Stimulated activated naive CD8-positive, alpha-beta T cell treated with anti-CD3 and anti-CD28 coated beads, Interleukin-15, Interleukin-2, amounts not matched to agents 100 ng/mL and 50 ng/mL, for 24 hours (primary cell): ENCODE results near the gene TTC13.

Experiments used
- H3K27ac Mint-ChIP-seq: one replicate; pipeline ENCODE4 v1.8.0; 2021; ENCODE audit warnings: mild to moderate bottlenecking, mixed read lengths
- H3K27me3 Mint-ChIP-seq: one replicate; pipeline ENCODE4 v1.8.0; 2021; ENCODE audit warnings: mixed read lengths
- H3K36me3 Mint-ChIP-seq: one replicate; pipeline ENCODE4 v1.8.0; 2021; ENCODE audit warnings: low read depth, mixed read lengths
- H3K4me1 Mint-ChIP-seq: one replicate; pipeline ENCODE4 v1.8.0; 2021; ENCODE audit warnings: low read depth, mixed read lengths
- H3K4me3 Mint-ChIP-seq: one replicate; pipeline ENCODE4 v1.8.0; 2021; ENCODE audit warnings: mild to moderate bottlenecking, mixed read lengths
- H3K9me3 Mint-ChIP-seq: one replicate; pipeline ENCODE4 v1.8.0; 2021; ENCODE audit warnings: mixed read lengths

Gene TTC13

DNA sequence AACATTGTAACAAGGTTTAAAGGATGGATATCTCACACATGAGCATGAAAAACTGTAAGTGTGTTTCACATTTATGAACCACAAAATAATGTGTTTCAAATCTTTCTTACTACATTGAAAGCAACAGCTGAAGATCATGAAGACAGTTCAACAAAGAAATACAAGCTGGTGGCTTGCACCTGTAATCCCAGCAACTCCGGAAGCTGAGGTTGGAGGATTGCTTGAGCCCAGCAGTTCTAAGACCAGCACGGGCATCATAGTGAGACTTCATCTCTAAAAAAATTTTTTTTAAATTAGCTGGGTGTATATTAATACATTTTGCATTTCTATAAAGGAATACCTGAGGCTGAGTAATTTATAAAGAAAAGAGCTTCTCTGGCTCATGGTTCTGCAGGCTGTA is 83.2 kb downstream of the TTC13 start:
- H3K36me3 Mint-ChIP-seq, result no peaks in the 10 kb centered on the region
- H3K9me3 Mint-ChIP-seq, result no peaks in the 10 kb centered on the region
- no peak overlapping the region for H3K4me3 Mint-ChIP-seq
- H3K4me1 Mint-ChIP-seq, result no peaks in the 10 kb centered on the region
- no peak overlapping the region for H3K27ac Mint-ChIP-seq
- no peaks in the 10 kb centered on the region for H3K27me3 Mint-ChIP-seq

DNA sequence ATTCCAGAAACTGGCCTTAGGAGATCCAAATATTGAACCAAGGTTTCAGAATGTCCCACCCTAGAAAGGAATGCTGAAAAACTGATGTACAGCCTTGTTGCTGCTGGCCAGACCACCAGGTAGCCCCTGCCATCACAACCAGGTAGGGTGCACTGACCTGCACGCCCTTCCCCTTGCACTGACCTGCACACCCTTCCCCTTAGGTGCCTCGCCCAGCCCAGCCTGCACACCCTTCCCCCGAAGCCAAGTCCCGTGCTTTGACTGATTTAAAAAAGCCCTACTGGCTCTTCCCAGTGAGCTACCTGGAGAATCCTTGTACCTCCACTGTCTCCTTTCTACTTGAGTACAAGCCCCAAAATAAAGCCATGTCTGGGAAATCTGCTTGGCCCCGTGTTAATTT is 84.0 kb downstream of the TTC13 start:
- Mint-ChIP-seq H3K9me3 (no peaks in the 10 kb centered on the region), H3K4me1 (no peaks in the 10 kb centered on the region), H3K27me3 (no peaks in the 10 kb centered on the region), H3K36me3 (no peaks in the 10 kb centered on the region), H3K4me3 (no peak overlapping the region), H3K27ac (no peak overlapping the region)

DNA sequence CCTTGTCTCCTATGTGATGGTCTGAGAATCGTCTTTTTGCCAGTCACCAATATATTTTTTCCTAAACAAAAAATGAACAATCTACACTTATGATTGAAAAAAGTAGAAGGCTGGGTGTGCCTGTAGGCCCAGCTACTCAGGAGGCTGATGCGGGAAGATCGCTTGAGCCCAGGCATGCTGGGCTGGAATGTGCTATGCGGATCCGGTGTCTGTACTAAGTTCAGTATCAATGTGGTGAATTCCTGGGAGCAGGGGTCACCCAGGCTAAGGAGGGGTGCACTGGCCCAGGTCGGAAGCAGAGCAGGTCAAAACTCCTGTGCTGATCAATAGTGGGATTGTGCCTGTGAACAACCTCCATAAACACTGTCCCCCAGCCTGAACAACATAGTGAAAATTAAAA is 84.6 kb downstream of the TTC13 start:
- Mint-ChIP-seq H3K36me3 (no peaks in the 10 kb centered on the region), H3K27ac (no peak overlapping the region), H3K4me1 (no peaks in the 10 kb centered on the region), H3K4me3 (no peak overlapping the region), H3K27me3 (peaks cover 1% of the 10 kb centered on the region), H3K9me3 (no peaks in the 10 kb centered on the region)

DNA sequence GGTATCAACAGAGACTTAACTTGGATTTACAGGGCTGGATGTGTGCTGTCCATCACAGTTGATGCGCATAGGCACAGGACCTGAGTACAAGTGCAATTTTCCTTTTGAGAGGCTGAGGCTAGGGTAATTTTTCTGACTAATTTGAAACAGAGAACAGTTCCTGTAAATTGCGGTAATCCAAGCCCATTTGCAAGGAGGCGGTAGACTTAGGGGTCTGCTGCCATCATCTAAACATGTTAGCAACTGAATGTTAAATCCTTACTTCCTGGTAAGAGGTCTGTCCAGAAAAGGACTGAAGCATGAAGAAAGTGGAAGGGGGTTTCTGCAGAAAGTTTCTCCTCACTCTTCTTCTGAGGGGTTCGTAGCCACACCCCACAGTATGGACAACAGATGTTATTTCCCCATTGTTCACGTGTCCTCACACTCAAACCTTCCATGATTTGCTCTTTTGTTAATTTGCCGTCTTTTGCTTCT is 86.6 kb downstream of the TTC13 start:
- Mint-ChIP-seq H3K9me3 (no peaks in the 10 kb centered on the region), H3K27ac (no peak overlapping the region), H3K36me3 (no peaks in the 10 kb centered on the region), H3K4me3 (no peak overlapping the region), H3K4me1 (no peaks in the 10 kb centered on the region), H3K27me3 (peaks cover 10% of the 10 kb centered on the region)

DNA sequence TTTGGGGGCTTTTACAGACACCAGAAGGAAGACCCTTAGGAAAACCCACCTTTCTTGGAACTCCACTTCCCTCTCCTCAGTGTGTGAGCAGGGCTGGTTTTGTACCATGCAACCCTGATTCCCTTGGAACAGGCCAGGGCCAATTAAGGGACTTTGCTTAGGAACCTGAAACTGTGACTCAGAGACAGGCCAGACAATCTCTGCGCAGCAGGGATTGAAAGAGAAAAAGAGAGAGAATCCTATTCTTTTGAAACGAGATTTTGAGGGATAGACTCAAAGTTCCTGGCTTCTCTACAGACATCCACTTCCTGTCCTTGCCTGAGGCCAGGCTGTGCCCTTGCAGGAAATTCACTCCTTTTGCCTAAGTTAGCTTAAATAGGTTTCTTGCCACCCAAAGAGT is 87.2 kb downstream of the TTC13 start:
- H3K27me3 Mint-ChIP-seq, result peaks cover 15% of the 10 kb centered on the region
- no peak overlapping the region for H3K4me3 Mint-ChIP-seq
- H3K36me3 Mint-ChIP-seq, result no peaks in the 10 kb centered on the region
- H3K4me1 Mint-ChIP-seq, result no peaks in the 10 kb centered on the region
- no peak overlapping the region for H3K27ac Mint-ChIP-seq
- H3K9me3 Mint-ChIP-seq, result no peaks in the 10 kb centered on the region

DNA sequence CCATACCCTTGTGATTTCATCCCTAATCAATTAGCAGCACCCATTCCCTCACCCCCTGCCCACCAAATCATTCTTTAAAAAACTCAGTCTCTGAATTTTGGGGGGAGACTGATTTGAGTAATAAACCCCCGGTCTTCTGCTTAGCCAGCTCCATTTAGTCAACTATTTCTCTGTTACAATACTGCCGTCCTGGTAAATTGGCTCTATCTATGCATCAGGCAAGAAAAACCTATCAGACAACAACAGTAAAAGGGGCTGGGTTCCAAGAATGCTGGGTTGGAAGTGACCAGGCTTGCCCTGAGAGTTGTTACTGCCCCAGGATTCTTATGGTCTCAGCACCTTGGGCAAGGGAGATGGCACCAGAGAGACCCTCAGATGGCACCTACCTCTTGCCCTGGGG is 94.0 kb downstream of the TTC13 start:
- H3K4me1 Mint-ChIP-seq, result no peaks in the 10 kb centered on the region
- no peak overlapping the region for H3K4me3 Mint-ChIP-seq
- H3K27me3 Mint-ChIP-seq, result peaks cover 61% of the 10 kb centered on the region
- no peaks in the 10 kb centered on the region for H3K9me3 Mint-ChIP-seq
- no peaks in the 10 kb centered on the region for H3K36me3 Mint-ChIP-seq
- no peak overlapping the region for H3K27ac Mint-ChIP-seq

DNA sequence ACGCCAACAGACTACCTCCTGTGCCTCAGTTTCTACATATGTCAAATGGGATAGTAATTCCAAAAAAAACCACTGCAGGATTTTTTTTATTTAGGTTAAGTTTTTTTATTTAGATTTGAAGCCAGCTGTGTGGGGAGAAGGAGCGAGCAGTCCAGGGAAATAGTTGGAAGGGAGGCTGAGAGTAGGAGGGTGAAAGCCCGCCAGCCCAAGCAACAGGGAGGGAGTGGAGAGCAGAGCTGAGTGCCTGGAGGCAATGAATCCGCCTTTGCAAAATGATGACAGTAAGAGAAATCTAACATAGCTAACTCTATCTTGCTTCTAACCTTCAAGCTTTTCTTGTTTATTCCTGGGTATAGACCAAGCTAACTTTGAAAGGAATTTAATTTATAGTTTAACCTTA is 94.7 kb downstream of the TTC13 start:
- Mint-ChIP-seq H3K4me3 (no peak overlapping the region), H3K27me3 (peaks cover 63% of the 10 kb centered on the region), H3K36me3 (no peaks in the 10 kb centered on the region), H3K9me3 (no peaks in the 10 kb centered on the region), H3K4me1 (no peaks in the 10 kb centered on the region), H3K27ac (no peak overlapping the region)

DNA sequence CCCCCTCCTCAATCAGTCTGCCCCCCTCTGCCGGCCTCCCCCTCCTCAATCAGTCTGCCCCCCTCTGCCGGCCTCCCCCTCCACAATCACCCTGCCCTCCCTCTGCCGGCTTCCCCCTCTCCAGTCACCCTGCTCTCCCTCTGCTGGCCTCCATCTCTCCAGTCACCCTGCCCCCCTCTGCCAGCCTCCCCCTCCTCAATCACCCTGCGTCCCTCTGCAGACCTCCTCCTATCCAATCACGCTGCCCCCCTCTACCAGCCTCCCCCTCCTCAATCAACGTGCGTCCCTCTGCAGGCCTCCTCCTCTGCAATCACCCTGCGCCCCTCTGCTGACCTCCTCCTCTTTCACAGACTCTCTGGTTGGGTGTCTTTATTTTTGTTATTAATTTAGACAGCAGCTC is 98.9 kb downstream of the TTC13 start:
- peaks cover 64% of the 10 kb centered on the region for H3K27me3 Mint-ChIP-seq

DNA sequence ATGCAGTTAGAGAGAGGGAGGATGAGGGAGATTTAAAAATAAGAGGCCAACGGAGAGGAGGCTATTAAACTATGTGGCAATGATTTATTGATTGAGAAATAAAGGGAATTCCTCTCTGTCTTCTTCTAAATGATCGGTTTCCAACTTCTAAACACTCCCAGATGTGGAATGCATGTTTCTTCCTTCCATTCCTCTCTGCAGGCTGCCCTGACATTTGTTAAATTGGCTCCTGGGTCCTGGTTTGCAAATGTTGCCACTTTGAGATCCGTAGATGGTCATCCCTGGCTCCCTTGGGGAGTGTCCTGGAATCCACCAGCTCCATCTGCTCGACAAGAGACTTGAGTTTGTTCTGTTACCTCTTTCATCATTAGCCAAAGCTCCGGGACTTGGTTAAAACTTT is 100.1 kb downstream of the TTC13 start:
- Mint-ChIP-seq H3K36me3 (no peaks in the 10 kb centered on the region), H3K4me3 (no peak overlapping the region), H3K27ac (no peak overlapping the region), H3K27me3 (peaks cover 53% of the 10 kb centered on the region), H3K4me1 (no peaks in the 10 kb centered on the region), H3K9me3 (no peaks in the 10 kb centered on the region)

More for the DNA sequence above, 98.9 kb downstream of the TTC13 start:
- no peaks in the 10 kb centered on the region for H3K4me1 Mint-ChIP-seq
- H3K9me3 Mint-ChIP-seq, result no peaks in the 10 kb centered on the region
- H3K4me3 Mint-ChIP-seq, result no peak overlapping the region
- no peak overlapping the region for H3K27ac Mint-ChIP-seq
- H3K36me3 Mint-ChIP-seq, result no peaks in the 10 kb centered on the region

DNA sequence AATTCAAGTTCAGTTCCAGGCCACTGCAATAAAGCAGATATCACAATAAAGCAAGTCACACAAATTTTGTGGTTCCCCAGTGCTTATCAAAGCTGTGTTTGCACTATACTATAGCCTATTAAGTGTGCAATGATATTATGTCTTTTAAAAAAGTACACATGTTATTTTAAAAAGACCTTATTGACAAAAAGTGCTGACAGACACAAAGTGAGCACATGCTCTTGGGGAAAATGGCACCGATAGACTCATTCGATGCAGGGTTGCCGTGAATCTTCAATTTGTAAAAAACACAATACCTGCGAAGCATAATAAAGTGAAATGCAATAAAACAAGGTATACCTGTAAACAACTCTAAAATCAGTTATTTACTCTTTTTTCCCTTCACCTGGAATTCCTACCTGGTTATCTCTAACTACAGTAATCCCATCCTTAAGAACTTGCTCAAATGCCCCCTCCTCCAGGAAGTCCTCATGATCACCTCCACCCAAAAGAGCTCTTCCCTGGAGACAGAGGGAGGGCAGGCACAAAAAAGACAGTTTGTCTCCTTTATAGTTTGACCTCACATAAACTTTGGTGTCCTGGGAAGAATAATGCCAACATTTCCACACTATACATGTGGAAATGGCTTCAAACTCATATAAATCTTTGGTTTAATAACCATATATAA is 100.6 kb downstream of the TTC13 start:
- Mint-ChIP-seq H3K27me3 (peaks cover 51% of the 10 kb centered on the region), H3K36me3 (no peaks in the 10 kb centered on the region), H3K27ac (no peak overlapping the region), H3K4me1 (no peaks in the 10 kb centered on the region), H3K9me3 (no peaks in the 10 kb centered on the region), H3K4me3 (no peak overlapping the region)

DNA sequence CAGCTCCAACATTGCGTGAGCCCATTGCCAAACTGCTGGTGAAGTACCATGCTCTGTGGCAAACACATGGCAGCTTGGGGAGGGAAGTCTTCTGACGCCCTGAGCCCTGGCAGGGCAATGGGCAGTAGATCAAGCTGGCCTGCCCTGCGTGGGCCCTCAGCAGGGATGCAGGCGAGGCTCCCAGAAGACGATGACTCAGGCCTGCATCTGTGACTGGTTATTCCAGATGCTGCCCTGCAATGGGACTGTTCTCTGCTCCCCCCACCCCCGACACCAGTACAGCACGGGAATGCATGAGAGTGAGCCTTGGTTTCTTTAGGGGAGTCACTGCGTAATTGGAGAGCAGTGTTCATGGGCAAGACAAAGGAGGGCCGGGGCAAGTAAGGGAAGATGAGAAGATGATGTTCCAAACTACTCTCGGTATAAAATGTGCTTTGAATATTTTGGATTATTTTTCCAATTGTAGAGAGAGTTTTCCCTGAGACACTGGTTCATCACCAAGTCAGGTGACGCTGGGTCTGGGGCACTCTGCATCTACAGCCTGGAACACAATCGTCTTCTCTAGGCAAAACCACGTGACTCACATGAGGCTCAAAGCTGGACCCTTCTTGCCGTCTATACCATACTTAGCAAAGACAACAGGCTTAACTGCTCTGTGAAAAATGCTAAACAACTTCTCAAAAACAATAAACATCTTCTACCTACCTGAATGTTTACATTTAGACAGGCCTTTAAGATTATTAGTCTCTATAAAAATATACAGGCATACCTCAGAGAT is 101.3 kb downstream of the TTC13 start:
- Mint-ChIP-seq H3K27ac (no peak overlapping the region), H3K27me3 (peaks cover 45% of the 10 kb centered on the region), H3K36me3 (no peaks in the 10 kb centered on the region), H3K4me1 (no peaks in the 10 kb centered on the region), H3K9me3 (no peaks in the 10 kb centered on the region), H3K4me3 (no peak overlapping the region)

DNA sequence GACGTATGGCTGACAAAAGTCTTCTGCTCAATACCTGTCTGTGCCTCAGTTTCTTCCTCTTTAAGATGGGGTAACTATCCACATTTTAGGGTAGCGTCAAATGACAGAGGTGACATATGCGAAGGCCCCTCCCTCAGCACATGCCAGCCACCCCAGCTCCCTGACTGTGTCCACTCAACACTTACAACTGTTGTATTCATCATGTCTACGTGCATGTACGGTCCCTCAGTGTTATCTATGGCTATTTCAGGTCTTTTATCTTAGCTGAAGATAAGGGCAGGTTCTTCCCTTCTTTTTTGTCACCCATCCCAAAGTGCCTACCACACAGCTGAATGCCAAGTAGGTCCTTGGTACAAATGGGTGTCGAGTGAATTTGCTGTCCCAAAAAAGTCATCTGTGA is 102.0 kb downstream of the TTC13 start:
- Mint-ChIP-seq H3K27ac (no peak overlapping the region), H3K4me1 (no peaks in the 10 kb centered on the region), H3K36me3 (no peaks in the 10 kb centered on the region), H3K9me3 (no peaks in the 10 kb centered on the region), H3K4me3 (no peak overlapping the region), H3K27me3 (peaks cover 44% of the 10 kb centered on the region)

DNA sequence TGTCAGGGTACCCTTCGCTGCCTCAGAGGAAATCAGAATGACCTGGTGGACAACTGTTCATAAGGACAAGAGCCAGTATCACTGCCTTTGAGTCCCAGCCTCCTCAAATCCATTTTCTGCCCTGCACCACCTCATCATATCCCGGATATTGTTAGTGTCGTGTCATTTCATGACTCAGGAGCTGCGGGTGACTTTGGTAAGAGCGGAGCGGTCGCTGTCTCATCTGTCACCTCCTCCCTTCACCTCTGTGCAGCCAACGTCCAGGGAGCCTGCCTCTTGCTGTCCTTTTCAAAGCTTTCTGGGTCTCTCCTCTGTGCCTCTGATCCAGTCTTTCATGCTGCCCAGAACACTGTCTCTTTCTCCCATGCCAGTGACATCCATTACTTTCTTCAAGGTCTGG is 103.3 kb downstream of the TTC13 start:
- no peaks in the 10 kb centered on the region for H3K4me1 Mint-ChIP-seq
- no peak overlapping the region for H3K27ac Mint-ChIP-seq
- H3K36me3 Mint-ChIP-seq, result no peaks in the 10 kb centered on the region
- peaks cover 43% of the 10 kb centered on the region for H3K27me3 Mint-ChIP-seq
- no peaks in the 10 kb centered on the region for H3K9me3 Mint-ChIP-seq
- no peak overlapping the region for H3K4me3 Mint-ChIP-seq

DNA sequence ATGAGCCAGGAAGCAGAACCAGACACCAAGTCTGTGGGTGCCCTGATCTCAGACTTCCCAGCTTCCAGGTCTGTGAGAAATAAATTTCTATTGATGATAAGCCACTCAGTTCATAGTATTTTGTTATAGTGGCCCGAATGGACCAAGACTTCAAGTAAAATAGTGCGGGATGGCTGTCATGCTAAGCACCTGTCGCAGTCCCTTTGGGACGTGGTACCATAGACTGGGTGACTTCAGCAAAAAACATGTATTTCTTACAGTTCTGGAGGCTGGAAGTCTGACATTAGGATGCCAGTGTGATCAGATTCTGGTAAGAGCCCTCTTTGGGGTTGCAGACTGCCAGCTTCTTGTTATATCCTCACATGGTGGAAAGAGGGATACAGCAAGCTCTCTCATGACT is 107.7 kb downstream of the TTC13 start:
- Mint-ChIP-seq H3K27me3 (peaks cover 45% of the 10 kb centered on the region), H3K4me3 (no peak overlapping the region), H3K27ac (no peak overlapping the region), H3K9me3 (no peaks in the 10 kb centered on the region), H3K36me3 (no peaks in the 10 kb centered on the region), H3K4me1 (peaks cover 18% of the 10 kb centered on the region)

DNA sequence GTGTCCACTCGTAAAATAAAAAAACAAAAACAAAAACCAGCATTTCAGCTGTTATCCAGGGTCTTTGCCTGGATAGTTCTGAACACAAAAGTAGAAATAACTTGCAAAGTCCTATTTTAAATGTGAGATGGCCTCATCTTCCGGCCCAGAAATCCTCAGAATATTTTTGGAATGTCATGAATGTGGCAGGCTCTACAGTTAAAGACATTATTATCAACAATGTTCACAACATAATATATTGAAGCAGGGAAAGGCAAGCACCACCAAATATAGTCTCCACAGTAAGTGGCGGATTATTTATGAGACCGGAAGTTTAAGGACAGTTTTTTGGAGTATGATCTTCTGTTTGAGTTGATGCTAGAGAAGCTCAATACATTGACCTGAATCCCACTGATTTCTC is 109.2 kb downstream of the TTC13 start:
- peak overlapping the region; percentile 63 for H3K4me3 Mint-ChIP-seq
- H3K27me3 Mint-ChIP-seq, result peaks cover 38% of the 10 kb centered on the region
- no peaks in the 10 kb centered on the region for H3K9me3 Mint-ChIP-seq
- no peak overlapping the region for H3K27ac Mint-ChIP-seq
- H3K4me1 Mint-ChIP-seq, result peaks cover 18% of the 10 kb centered on the region
- H3K36me3 Mint-ChIP-seq, result no peaks in the 10 kb centered on the region
